IPS-18a (cell line): ENCODE measurements around the gene BOD1.

Source experiments
- H3K27ac ChIP-seq: one replicate; pipeline ENCODE4 v1.5.1; 2013; ENCODE audit warnings: low read length
- H3K27me3 ChIP-seq: one replicate; pipeline ENCODE4 v1.6.1; 2013; ENCODE audit warnings: mild to moderate bottlenecking, low read length; ENCODE audit not compliant: control insufficient read depth, insufficient read depth
- H3K36me3 ChIP-seq: one replicate; pipeline ENCODE4 v1.6.1; 2013; ENCODE audit warnings: low read depth, low read length; ENCODE audit not compliant: control insufficient read depth
- H3K4me1 ChIP-seq: one replicate; pipeline ENCODE4 v1.6.1; 2013; ENCODE audit warnings: low read depth, low read length; ENCODE audit not compliant: control insufficient read depth
- H3K4me3 ChIP-seq: one replicate; pipeline ENCODE4 v1.5.1; 2013; ENCODE audit warnings: low read length
- H3K9ac ChIP-seq: one replicate; pipeline ENCODE4 v1.6.1; 2013; ENCODE audit warnings: mild to moderate bottlenecking, low read length, moderate library complexity
- H3K9me3 ChIP-seq: one replicate; pipeline ENCODE4 v1.6.1; 2013; ENCODE audit warnings: low read depth, low read length; ENCODE audit not compliant: control insufficient read depth

BOD1 gene

GRCh38 chr5:173648308-173648866 is 31.9 kb upstream of the BOD1 start:
- Histone ChIP-seq H3K9me3 (peaks cover 5% of the 10 kb centered on the region), H3K36me3 (no peaks in the 10 kb centered on the region), H3K4me1 (peaks cover 21% of the 10 kb centered on the region), H3K27me3 (no peaks in the 10 kb centered on the region), H3K4me3 (no peak overlapping the region), H3K27ac (no peak overlapping the region), H3K9ac (no peak overlapping the region)

DNA sequence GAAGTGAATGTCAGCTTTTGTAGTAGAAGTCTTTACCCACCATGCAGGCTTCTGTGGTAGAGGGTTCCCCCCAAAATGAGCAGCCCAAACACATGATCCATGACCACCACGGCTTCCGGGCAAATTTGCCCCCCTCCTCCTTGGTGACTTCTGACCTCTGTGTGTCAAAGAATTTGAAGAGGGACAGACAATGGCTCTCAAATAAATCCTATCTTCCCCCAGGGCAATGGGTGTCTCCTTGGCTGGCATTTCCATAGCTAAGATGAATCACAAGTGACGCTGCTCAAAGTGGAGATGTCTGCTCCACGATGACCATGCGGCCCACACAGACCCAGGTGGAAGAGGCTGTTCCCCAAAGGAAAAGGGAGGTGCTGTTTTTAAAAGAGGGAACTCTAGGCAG is 30.2 kb upstream of the BOD1 start:
- no peak overlapping the region for H3K27ac ChIP-seq
- H3K27me3 ChIP-seq, result no peaks in the 10 kb centered on the region
- H3K9ac ChIP-seq, result no peak overlapping the region
- peaks cover 21% of the 10 kb centered on the region for H3K4me1 ChIP-seq
- no peaks in the 10 kb centered on the region for H3K9me3 ChIP-seq
- no peak overlapping the region for H3K4me3 ChIP-seq
- no peaks in the 10 kb centered on the region for H3K36me3 ChIP-seq

DNA sequence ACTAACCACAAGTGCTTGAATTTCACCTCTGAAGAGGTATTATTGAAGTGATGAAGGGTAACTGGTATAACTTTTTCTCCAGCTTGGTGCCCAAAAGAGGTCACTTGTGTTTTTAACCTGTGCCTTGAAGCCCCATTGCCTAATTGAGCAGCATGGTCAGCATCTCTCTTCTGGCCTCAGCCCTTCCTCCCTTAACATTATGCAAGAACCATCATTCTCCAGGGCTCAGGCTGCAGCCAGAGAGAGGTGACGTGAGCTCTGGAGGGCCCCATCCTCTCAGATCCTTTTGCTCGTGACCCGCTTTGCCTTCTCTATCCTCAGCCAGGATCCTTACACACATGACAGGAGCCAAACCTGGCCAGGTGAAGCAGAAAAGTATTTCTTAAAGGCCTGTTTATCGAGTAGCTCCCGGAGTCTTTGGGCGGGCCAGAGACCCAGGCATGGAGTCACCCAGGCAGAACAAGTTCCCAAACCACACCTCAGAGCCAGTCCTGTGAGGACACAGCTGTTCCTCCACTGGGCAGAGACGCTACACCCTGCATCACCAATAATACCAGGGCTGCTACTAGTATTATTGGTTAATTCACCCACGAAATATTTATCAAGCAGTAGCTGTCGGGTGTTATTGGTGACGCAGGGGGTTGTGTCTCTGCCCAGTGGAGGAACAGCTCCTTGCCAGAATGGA is 29.6 kb upstream of the BOD1 start:
- Histone ChIP-seq H3K36me3 (no peaks in the 10 kb centered on the region), H3K9ac (no peak overlapping the region), H3K9me3 (no peaks in the 10 kb centered on the region), H3K27ac (no peak overlapping the region), H3K4me3 (no peak overlapping the region), H3K27me3 (no peaks in the 10 kb centered on the region), H3K4me1 (peaks cover 21% of the 10 kb centered on the region)

DNA sequence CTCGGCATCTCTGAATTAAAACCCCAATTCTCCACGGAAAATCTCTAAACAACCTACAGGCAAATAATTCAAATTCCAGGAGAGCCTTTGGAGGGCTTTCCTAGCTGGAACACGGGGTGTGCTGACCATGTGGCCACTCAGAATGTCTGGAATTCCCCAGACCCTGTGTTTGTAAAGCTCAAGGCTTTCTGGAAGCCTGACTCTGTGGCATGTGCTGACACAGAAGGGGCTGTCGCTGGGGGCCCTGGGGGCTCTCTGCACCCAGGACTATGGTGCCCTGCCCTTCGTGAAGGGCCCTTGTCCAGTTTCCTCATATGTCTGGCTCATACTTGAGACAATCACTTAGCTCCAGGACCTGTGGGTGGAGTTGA is 29.0 kb upstream of the BOD1 start:
- no peaks in the 10 kb centered on the region for H3K27me3 ChIP-seq
- no peak overlapping the region for H3K4me3 ChIP-seq
- no peak overlapping the region for H3K27ac ChIP-seq
- H3K9ac ChIP-seq, result no peak overlapping the region
- no peaks in the 10 kb centered on the region for H3K9me3 ChIP-seq
- H3K4me1 ChIP-seq, result peaks cover 21% of the 10 kb centered on the region
- H3K36me3 ChIP-seq, result no peaks in the 10 kb centered on the region

- Histone ChIP-seq H3K27ac (no peak overlapping the region), H3K4me3 (no peak overlapping the region), H3K9me3 (no peaks in the 10 kb centered on the region), H3K9ac (no peak overlapping the region), H3K36me3 (no peaks in the 10 kb centered on the region), H3K27me3 (no peaks in the 10 kb centered on the region), H3K4me1 (peaks cover 21% of the 10 kb centered on the region)
Observed at GRCh38 chr5:173644673-173645436, 28.4 kb upstream of the BOD1 start.

- H3K9ac ChIP-seq, result no peak overlapping the region
- H3K27me3 ChIP-seq, result no peaks in the 10 kb centered on the region
- peaks cover 21% of the 10 kb centered on the region for H3K4me1 ChIP-seq
- no peak overlapping the region for H3K4me3 ChIP-seq
- H3K27ac ChIP-seq, result no peak overlapping the region
- no peaks in the 10 kb centered on the region for H3K36me3 ChIP-seq
- no peaks in the 10 kb centered on the region for H3K9me3 ChIP-seq
Observed at GRCh38 chr5:173643964-173644363, 27.5 kb upstream of the BOD1 start.

- no peaks in the 10 kb centered on the region for H3K27me3 ChIP-seq
- H3K36me3 ChIP-seq, result no peaks in the 10 kb centered on the region
- peaks cover 21% of the 10 kb centered on the region for H3K4me1 ChIP-seq
- no peaks in the 10 kb centered on the region for H3K9me3 ChIP-seq
- no peak overlapping the region for H3K4me3 ChIP-seq
- no peak overlapping the region for H3K9ac ChIP-seq
- no peak overlapping the region for H3K27ac ChIP-seq
Observed at GRCh38 chr5:173642895-173643481, 26.5 kb upstream of the BOD1 start.

DNA sequence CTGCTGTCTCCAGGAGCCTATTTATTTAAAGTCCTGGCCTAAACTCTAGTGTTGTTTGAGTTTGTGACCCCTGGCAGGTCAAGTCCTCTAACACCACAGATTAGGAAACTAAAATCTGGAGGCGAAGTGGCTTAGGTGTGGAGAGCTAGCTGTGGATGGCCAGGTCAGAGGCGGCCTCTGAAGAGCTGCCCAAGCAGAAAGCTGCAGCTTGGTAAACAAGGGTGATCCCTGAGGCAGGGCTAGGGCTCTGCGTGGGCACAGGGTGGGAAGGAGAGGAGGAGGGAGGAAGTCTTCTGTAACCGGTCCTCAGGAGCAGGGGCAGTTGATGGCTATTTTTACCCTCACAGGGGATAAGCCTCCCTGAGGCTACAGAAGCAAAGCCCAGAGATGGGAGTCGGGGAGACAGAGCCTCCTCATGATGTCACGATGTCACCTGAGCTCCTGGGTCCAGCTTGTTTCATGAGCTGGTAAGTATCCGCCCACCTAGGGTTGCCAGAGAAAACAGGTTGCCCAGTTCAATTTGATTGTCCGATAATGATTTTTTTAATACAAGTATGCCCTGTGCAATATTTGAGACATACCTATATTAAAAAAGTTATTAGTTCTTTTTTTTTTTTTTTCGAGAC is 25.9 kb upstream of the BOD1 start:
- Histone ChIP-seq H3K9ac (no peak overlapping the region), H3K36me3 (no peaks in the 10 kb centered on the region), H3K4me1 (peaks cover 21% of the 10 kb centered on the region), H3K9me3 (no peaks in the 10 kb centered on the region), H3K27me3 (no peaks in the 10 kb centered on the region), H3K4me3 (no peak overlapping the region), H3K27ac (no peak overlapping the region)

DNA sequence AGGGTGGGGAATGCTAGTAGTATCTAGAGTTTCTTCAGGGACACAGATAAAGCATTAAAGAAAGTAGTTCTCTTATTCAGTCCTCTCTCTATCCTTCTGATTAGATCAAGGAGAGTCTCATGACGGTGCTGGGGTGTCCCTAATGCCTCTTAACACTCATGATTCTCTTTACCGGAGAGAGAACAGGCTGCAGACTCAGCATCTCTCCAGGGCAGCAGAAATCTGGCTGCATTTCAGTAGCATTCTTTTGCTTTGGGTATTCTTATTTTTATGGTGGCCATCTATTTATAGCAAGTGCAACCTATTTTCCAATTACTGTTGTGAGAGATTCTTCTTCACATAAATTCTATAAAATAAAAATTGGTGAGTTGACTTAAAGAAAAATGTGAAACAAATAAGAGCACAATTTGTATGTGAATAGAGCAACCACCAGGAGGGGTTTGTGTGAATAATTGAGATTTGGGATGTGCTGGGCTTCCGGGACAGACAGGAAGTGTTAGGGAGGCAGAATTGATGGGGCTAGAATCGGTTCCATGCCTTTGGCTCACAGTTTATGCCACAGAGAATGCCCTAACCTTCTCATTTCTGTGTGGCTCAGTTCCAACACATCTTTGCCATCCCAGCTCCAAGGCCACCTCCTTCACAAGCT is 23.8 kb upstream of the BOD1 start:
- H3K9me3 ChIP-seq, result no peaks in the 10 kb centered on the region
- no peaks in the 10 kb centered on the region for H3K27me3 ChIP-seq
- peaks cover 18% of the 10 kb centered on the region for H3K4me1 ChIP-seq
- no peak overlapping the region for H3K4me3 ChIP-seq
- H3K36me3 ChIP-seq, result no peaks in the 10 kb centered on the region
- H3K9ac ChIP-seq, result no peak overlapping the region
- H3K27ac ChIP-seq, result no peak overlapping the region

DNA sequence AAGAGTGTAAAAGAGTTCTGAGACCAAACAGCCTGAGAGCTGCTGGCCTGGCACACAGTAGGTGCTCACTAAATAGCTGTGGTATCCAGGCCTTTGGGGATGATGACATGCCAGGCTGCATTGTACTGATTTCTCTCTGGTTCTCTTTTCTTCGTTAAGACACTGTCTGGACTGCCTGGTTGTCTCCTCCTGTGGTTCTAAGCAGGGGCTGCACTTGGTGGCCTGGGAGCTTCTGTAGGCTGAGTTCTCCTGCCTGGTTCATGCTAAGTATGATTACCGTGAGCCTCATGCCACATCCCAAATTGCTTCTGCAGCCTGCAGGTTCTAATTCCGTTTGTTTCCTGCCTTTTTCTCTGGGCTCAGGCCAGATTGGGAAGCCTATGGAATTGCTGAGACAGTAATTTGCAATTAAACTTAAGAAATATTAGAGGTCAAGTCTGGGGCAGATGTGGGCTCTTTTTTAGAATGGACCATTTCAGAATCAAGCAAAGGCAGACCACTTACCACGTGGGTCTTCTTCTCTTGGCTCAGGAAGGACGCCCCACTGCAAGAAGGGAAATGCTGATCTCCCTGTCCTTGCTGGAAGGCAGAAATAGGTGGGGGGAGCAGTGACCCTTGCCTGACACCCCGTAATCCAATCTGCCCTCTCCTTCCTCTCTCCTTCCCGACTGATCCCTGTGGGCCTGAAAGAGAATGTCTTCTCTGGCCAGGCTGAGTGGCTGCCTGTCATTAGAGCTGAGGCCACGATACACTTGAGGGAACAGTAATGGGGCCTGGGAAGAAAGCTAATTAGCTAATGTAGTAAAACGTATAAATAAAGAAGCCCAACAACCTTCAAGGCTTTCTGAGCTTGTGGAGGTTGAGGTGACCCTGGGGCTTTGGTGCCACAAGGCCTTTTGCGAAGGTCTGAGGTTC is 21.9 kb upstream of the BOD1 start:
- Histone ChIP-seq H3K27ac (no peak overlapping the region), H3K9ac (no peak overlapping the region), H3K9me3 (no peaks in the 10 kb centered on the region), H3K4me3 (no peak overlapping the region), H3K27me3 (no peaks in the 10 kb centered on the region), H3K4me1 (no peaks in the 10 kb centered on the region), H3K36me3 (no peaks in the 10 kb centered on the region)
